ENCODE measurements around the gene SNX7.

- TF ChIP-seq POLR2AphosphoS5 (IDR thresholded peaks at IDR 0.05) (no peak), CTCF (IDR thresholded peaks at IDR 0.05 in 8 of 11, conservative IDR thresholded peaks at IDR 0.05 in 3 of 11) (no peak)
Observed at GRCh38 chr1:98674075-98674781, 12.7 kb downstream of the SNX7 start.
